ENCODE results near the gene MAN2A1.

The MAN2A1 gene

DNA sequence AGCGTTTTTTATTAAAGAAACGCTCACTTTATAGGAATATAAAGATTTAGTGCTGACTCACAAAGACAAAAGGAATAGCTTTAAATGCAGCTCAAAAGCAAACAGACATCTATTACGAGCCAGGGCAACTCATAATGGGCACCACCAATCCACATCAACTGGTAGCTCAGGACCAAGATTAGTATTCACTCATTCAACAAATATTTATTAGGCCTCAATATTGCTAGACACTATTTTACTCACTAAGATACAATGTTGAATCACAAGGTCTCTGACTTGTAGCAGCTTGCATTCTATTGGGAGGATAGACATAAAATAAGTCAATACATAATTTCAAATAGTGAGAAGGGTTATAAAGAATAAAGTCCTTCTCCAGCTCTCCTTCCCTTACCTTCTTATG, 8.0 kb upstream of the MAN2A1 start:
- DNase-seq (ENCODE audit: low read depth, low spot score): no peak

DNA sequence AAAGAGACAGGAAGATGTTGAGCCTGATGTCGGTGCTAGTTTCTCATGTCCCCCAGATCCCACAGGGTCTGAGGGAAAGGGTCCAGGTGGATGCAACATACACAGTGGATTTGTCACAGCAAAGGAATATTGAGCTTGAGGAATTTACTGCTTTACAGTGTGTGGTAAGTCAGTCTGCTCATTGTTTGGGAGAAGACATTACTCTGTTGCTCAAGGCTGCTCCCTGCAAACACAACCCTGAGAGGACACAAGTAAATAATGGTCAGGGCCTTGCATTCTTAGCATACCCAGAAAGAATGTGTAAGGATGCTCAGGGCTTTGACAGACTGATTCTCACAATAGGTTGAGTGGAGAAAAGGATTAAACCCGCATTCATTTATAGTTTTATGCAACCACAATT, 7.3 kb upstream of the MAN2A1 start:
- peak; percentile 46 for DNase-seq (ENCODE audit: low read depth, low spot score)

DNA sequence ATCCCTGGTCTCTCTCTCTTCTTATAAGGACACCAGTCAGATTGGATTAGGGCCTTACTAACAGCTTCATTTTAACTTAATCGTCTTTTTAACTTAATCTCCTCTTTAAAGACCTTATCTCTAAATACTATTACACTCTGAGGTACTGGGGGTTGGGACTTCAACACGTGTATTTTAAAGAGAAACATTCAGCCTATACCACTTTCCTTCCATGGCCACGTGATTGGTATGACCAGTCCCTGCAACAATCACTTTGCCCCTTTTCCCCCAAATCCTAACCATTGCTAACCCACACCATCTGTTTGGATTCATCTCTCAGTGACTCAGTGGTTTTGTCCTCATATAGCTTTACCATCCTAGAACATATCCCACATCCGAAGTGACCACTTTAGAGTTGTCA, 3.8 kb upstream of the MAN2A1 start:
- DNase-seq (ENCODE audit: low read depth, low spot score): no peak

DNA sequence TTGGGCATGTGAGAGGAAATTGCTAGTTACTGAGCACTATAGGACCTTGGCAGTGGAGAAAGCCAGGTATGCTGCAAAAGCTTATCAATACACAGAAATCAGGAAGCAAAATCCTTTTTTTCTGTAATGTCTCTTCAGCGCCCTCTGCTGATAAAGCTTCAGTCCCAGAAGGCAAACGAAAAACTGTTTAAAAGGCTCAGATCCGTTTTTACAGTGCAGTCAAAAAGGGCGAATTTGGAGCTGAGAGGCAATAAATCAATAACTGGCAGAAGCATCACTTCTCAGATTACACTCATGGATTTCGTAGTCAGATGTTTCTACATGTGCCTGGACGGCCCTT, 1.1 kb upstream of the MAN2A1 start:
- DNase-seq (ENCODE audit: low read depth, low spot score): no peak

DNA sequence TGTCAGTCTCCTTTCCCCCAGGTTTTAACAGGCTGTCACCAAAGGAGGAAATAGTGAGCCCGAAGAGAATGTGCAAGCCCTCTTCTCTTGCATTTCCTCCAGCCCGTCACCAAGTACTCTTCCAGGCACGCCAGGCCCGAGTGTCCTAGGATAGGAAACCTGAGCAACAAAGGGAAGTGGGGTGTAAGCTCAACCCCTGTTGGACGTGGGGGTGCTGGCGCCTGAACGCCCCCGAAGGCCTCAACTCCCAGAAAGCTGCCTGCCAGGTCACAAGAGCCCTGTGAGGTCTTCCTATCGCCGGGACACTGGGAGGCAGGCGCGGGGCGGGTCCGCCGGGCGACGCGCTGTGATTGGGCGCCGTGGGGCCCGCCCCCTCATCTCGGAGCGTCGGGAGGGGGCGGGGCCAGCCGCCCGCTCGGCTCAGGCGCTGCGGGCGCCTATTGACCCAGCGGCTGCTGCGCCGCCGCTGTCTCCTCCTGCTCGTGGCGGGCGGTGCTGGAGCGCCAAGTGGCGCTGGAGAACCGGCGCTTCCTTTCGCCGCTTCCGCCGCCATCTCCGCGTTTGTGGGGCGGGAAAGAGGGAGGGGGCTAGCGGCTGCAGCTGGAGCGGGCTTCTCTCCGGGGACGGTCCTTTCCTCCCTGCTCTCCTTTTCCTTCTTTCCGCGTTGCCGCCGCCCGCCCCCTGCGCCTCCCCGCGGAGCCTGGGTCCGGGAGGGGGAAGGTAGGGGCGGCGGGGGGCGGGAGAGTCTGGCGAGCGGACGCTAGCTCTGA, 572 bp upstream of the MAN2A1 start:
- DNase-seq (ENCODE audit: low read depth, low spot score): peak; percentile 97

DNA sequence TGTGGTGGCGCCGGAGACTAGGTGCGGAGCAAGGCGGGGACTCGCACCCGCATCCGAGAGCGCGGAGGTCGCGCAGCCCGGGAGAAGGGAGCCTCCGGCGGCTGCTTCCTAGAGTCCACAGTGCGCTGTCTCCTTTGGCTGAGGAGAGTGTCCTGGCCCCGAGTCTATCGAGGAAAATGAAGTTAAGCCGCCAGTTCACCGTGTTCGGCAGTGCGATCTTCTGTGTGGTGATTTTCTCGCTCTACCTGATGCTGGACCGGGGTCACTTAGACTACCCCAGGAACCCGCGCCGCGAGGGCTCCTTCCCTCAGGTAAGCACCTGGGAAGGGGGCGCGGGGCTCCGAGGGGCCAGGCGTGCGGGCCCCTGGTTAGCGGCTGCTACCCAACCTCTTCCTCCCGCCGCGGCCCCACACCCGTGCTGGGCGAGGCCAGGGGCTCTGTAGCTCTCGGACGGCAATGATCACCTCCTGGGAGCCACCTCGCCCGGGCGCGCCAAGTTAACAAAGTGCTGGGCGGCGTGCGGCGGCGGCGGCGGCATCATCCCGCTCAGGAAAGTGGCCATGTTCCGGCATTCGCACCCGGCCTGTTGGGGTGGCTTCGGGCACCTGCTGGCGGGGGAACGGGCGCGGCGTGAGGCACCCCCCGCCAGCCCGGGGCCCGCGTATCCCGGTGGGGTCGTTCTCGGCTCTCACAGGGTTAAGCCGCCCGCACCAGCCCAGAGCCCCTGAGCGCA, 681 bp downstream of the MAN2A1 start:
- DNase-seq (ENCODE audit: low read depth, low spot score): peak; percentile 75

DNA sequence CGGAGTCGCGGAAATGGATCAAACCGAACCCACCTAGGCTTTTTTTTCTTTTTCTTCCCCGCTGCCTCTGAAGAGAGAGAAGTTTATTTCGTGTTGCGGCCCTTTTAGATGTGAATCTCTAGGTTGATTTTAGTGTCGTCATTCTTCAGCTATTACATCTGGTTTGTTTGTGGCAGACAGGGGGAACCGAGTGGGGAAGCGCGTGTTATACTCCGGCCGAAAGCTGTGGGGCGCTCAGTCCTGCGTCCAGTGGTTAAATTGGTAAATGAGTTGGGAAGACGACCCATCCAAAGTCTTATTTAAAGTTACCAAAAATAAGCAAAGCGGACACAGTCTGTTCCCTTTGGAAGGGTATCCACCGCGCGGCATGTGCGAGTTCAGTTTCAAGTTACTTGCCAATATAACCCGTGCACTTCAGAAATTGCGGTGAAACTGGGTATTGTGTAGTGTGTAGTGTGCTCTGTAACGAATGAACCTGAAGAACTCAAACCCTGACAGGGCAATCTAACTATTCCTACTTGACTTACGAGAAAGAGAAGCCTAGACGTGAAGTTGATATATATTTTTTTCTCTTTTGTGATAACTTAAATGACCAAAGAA, 1.3 kb downstream of the MAN2A1 start:
- peak; percentile 91 for DNase-seq (ENCODE audit: low read depth, low spot score)

DNA sequence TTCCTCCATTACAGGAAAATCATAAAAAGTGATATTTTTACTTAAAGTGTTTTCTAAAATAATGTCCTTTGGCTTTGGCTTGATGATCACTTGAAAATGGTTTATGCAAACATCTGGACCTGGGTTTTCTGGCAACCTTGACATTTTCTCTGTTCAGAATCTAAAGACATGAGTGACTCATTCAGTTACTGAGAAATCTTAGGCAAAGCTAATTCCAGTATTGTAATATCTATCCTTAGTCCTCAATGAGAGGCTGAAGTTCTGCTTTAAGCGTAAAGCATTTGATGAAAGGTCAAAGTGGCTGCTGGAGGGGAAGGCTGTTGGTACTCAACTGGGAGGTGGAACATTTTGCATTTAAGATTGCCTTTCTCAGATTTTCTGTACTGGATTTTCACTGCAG, 2.3 kb downstream of the MAN2A1 start:
- no peak for DNase-seq (ENCODE audit: low read depth, low spot score)

DNA sequence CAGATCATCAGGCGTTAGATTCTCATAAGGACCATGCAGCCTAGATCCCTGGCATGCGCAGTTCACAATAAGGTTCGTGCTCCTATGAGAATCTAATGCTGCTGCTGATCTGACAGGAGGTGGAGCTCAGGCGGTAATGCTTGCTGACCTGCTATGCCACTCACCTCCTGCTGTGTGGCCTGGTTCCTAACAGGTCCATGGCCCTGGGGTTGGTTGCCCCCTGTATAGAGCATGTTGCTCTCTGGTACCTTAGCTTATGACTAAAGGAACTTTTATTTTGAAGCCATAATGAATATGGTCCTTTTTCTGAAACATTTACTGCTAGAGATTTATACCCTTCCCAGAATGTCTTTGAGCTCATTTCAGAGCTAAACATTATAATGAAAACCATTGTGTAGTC, 3.1 kb downstream of the MAN2A1 start:
- DNase-seq (ENCODE audit: low read depth, low spot score): no peak

DNA sequence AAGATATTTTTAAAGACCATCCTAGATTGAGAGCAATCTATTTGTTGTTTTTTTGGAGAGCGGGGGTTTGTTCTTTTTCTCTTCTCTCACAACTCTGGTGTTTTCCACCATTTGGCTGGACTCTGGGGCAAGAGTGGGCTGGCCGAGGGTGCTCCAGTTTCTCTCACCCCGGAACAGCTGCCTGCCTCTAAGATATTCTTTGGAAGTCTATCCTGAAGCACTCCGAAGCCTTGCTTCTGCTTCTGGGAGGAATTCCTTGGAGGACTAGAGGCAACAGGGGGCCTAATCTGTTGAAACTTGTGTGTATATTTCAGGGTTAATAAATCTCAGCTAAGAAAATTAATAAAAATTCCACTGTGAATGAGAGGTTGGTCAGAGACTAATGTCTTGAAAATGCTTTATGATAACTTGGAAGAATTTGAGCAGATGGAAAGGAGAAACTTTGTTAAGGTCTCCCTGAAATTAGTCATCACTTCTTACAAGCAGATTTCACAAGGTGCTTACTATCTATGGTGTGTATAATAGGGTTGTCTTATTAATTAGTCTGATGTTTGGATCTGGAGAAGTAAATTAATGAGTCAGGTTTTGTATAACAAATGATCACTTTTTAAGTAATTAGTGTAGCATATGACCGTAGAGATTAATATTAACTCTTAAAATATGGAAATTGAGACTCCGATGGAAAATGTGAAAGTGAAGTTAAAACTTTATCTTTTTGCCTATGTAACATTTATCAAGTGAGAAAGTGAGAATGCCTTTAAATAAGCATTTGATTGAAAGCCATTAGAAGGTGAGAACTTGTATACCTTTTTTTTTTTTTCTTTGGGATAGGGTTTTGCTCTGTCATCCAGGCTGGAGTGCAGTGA, 4.0 kb downstream of the MAN2A1 start:
- no peak for DNase-seq (ENCODE audit: low read depth, low spot score)

DNA sequence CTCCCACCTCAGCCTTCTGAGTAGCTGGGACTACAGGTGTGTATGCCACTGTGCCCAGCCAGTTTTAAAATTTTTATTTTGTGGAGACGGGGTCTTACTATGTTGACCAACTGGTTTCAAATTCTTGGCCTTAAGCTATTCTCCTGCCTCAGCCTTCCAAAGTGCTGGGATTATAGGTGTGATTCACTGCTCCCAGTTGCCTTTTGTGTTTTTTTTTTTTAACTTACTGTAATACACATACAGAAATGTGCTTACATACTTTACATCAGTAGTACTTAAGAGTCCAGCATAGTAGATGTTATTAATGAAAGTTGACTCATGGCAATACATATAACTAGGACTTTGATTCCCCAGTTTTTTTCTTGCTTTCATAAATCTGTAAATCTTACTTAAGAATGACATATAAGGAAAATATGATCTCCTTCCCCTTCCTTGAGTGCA, 4.7 kb downstream of the MAN2A1 start:
- DNase-seq (ENCODE audit: low read depth, low spot score): no peak

DNA sequence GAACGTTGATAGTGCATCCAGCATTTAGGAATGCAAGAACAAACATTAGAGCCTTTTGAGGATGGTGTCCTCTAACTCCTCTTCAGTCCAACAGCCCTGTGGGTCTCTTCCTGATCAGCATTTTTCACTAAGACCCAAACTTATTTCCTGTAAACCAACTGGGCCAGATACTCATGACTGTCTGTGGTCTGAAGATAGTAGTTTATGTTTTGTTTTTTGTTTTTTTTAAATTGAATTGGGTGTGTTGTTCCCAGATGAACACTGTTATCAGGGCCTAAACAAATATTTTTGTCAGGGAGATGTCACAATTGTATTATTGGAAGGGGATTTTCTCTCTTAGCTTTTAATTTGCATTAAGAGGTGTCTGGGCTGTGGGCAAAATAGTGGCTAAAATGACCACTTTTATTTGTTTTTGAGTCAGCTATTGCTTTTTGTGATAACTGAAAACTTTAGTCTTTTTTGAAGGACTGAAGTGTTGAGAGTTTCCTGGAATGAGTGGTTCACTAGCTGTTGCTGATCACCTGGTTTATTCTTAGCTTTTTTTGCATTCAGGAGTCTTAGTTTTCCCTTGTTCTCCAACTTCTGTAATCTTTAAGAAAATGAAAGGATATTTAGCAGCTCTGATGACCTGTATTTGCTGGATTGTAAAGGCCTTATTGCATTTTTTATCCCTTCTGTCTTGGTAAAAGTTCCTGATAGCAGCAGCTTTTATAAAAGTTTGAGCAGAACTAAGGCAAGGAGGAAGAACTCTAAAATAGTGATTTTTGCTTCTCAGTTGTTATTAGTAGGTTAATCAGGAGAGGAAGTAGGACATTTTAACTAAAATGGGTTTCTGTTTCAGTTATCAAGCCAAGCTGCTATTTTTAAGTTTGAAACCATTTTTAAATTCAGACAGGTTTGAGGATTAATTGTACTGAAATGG, 5.5 kb downstream of the MAN2A1 start:
- DNase-seq (ENCODE audit: low read depth, low spot score): no peak

DNA sequence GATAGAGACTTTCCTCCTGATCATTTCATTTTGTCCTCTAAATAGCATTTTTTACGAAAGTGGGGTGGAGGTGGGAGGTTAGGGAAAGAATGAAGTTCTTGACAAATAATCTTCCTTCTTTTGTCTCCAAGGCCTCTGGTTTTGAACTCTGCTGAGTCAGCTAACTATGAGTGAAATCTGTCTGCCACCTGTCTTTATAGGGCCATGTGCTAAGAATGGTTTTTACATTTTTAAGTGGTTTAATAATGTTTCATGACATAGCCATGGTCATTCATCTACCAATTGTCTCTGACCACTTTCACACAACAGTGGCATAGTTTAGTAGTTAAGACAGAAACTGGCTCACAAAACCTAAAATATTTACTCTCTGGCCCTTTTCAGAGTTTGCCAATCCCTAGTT, 7.6 kb downstream of the MAN2A1 start:
- DNase-seq (ENCODE audit: low read depth, low spot score): no peak

DNA sequence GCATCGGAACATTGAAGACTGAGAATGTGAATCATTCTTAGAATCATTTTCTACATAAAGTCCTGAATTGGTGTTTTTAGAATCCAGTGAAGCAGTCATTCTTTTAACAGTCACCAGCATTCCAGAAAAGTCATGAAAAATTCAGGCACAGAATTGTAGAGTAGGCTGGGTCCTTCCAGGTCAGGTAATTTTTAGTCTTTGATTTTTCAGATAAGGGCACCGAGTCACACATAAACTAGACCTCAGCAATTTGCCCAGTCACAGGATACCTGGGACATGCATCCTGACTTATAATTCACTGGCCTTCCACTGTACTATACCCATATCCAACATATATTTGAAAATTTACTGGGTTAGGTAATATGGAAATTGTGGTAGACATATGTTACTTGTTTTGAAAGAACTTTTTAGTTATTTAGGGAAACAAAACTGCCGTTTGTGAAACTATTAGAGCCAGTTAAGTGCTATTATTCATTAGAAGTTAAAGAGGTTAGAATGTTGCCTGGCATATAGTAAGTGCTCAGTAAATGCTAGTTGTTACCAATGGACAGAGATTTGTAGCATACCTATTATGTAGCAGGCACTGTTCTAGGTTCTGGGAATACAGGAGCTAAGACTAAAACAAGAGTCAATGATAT, 10.9 kb downstream of the MAN2A1 start:
- no peak for DNase-seq (ENCODE audit: low read depth, low spot score)

DNA sequence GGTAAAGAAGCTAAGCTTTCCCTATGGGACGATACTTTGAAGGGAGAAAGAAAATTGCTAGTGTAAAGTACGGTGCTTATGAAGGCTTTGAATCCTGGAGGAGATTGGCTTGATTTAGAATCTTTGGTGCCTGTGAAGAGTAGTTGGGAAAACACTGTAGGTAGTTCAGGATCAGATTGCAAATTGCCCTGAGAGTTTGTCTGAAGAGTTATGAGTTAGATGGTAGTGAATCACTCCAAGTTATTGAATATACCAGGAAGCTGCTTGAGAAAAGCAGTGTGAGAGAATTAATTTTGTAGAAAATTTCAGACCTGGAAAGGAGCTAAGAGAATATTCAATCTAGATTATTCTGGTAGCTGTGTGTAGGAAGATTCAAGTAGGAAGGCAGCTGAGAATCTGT, 11.5 kb downstream of the MAN2A1 start:
- DNase-seq (ENCODE audit: low read depth, low spot score): no peak

DNA sequence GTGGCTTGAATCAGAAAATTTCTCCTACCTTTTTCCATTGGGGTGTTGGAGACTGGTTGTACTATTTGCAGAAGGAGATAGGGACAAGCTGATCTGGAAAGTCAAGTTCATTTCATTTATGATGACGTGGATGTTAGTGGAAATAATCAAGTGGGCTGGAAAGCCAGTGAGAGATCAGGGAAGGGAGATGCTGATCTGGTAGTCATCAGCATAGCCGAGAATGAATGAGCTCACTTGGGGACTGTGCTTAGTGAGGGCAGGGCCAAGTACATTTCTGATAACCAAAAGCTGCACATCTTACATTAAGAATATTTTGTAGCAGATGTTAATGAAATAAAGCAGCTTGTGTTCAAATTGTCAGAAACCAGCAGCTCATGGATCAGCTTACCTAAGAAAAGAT, 12.1 kb downstream of the MAN2A1 start:
- no peak for DNase-seq (ENCODE audit: low read depth, low spot score)

DNA sequence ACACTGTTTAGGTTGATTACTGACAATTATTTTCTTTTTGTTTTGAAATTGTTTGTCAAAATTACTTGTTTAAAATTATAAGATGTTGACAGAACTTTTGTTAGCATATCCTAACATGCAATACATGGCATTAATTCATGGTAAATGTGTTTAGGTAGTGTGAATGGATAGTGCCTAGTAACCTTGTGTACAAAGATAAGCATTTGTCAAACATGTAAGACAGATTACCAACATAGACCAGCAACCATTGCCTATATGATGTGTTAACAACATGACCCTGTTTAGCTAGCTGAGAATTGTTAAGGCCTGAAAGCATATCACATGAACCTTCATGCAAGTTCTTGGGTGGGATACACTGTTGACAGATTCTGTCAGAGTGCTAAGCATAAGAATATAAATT, 13.4 kb downstream of the MAN2A1 start:
- DNase-seq (ENCODE audit: low read depth, low spot score): no peak

DNA sequence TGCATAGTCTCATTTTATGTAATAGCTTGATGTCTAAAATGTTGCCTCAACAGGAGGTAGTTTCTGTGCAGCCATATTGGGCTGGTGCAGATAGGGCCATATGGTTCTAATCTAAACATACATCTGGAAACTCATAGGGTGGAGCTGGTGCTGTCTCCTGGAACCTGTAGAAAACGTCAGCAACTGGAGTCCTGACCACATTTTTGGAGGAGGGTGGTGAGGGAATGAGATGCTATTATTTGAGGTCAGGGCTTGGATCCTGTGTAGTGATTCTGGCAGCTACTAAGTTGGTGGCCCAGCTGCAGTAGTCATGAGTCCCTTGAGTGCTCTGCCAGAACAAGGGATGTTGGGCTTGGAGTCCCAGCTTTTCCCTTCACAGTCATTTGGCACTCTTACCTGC, 14.1 kb downstream of the MAN2A1 start:
- DNase-seq (ENCODE audit: low read depth, low spot score): no peak

DNA sequence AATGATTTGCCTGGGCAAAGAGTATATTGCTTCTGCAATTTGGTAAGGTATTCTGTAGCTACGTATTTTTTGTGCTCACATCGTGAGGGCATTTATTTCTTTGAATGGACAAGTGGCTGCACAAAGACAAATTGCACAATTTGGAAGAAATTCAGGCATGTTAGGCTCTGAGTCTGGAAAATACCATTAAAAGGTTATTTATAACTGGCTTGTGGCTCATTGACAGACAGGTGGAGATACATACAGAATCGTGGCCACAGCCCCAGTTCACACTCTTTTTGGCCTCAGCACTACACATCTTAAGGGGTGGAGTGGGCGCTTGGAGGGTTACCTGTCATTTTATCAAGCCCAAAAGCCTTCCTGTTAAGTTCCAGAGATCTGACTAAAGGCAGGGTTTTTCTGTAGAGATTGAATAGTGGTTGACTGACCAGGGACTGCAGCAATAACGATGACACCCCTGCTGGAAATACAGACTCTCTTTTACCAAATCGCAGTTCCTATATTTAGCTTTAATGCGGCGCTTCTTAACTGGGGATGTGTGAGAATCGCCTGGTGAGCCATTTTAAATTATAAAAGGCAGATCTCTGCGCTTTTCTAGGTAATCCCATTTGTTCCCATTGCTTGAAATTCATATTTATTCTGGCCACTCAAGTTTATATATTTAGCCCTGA, 14.7 kb downstream of the MAN2A1 start:
- DNase-seq (ENCODE audit: low read depth, low spot score): no peak

DNA sequence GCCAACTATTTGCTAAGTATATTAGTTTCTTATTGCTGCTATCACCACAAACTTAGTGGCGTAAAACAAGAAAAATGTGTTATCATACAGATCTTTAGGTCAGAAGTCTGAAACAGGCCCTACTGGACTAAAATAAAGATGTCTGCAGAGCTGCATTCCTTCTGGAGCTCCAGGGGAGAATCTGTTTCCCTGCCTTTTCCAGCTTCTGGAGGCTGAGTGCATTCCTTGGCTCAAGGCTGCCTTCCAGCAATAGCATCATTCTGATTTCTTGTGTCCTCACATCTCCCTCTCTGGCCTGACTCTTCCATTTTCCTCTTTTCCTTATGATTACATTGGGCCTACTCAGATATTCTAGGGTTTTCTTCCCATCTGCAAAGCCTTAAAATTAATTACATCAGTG, 15.9 kb downstream of the MAN2A1 start:
- DNase-seq (ENCODE audit: low read depth, low spot score): peak; percentile 75

All from astrocyte of the hippocampus (primary cell).